Muscle of back (tissue), 10 donors: ENCODE results near the gene GRP. TPM values are rescaled to one million over a fixed set of nuclear protein-coding genes. Genes with fewer than 3 reads are reported as not detected.

ENCODE experiments used
- polyA plus RNA-seq, 10 donors: library from polyadenylated mRNA; unstranded; fragments of 120-200 nt; gene quantifications; one replicate each; pipeline ENCODE4 v1.2.1, GENCODE V29; 2013; ENCODE audit not compliant: insufficient read length in 10 of 10

GRP gene
- polyA plus RNA-seq, 10 donors: 0.43 to 25.6 (median 1.2) TPM; not detected in 6

Other genes with a start within 250 kb of the GRP start
- 10 to 100 TPM in 6 of 10 donors, 1 to 10 TPM in 4; 7.6 to 15.3 (median 10.1) TPM for gene SEC11C, start 80.3 kb upstream of the GRP start, polyA plus RNA-seq
- gene RAX, start 53.3 kb downstream of the GRP start, polyA plus RNA-seq: under 1 TPM in 1 of 10 donors, not detected in 9; 0.27 TPM
- gene CPLX4, start 98.5 kb downstream of the GRP start, polyA plus RNA-seq: not detected
- gene LMAN1, start 139.1 kb downstream of the GRP start, polyA plus RNA-seq: 10 to 100 TPM; 63.0 to 86.1 (median 73.8) TPM